Measurements from ENCODE around the gene MAGI3.

MAGI3 gene

GRCh38 chr1:113654883-113655282 is 264.6 kb downstream of the MAGI3 start:
- ChIA-PET CTCF (interaction anchor here (1.1 to 1.8 kb wide), 3 partner anchors 10 to 16 kb away, joined by 3 to 5 read pairs (median 5); no protein-coding TSS in a partner anchor), POLR2A (no interaction called here)
- no peak for TF ChIP-seq CTCF (IDR thresholded peaks at IDR 0.05; ENCODE audit: control extremely low read depth, extremely low read depth, low read depth, missing control alignments)
- no peak for DNase-seq (ENCODE audit: extremely low spot score)

- ChIA-PET CTCF (no interaction called here), POLR2A (no interaction called here)
- no peak for DNase-seq (ENCODE audit: extremely low spot score)
- TF ChIP-seq CTCF (IDR thresholded peaks at IDR 0.05; ENCODE audit: control extremely low read depth, extremely low read depth, low read depth, missing control alignments): no peak
These were observed 266.8 kb downstream of the MAGI3 start for GRCh38 chr1:113657126-113657525.

- ChIA-PET POLR2A (no interaction called here), CTCF (no interaction called here)
- no peak for TF ChIP-seq CTCF (IDR thresholded peaks at IDR 0.05; ENCODE audit: control extremely low read depth, extremely low read depth, low read depth, missing control alignments)
- DNase-seq (ENCODE audit: extremely low spot score): no peak
These were observed 267.3 kb downstream of the MAGI3 start for GRCh38 chr1:113657556-113658063.

DNA sequence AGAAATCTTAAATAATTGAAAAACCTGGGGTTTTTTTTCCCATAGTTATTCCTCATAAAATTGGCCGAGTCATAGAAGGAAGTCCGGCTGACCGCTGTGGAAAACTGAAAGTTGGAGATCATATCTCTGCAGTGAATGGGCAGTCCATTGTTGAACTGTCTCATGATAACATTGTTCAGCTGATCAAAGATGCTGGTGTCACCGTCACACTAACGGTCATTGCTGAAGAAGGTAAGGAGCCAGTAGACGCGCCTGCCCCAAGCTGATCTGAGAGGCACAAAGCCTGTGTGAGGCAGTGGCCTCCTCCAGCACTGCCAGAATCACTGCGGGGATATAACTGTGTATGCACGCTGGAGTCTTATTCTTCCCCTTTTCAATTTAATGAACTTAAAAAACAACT is 268.7 kb downstream of the MAGI3 start:
- DNase-seq (ENCODE audit: extremely low spot score): no peak
- ChIA-PET POLR2A (no interaction called here), CTCF (interaction anchor here (1.1 kb wide), 1 partner anchor 518 kb away, joined by 4 read pairs; no protein-coding TSS in a partner anchor)
- no peak for TF ChIP-seq CTCF (IDR thresholded peaks at IDR 0.05; ENCODE audit: control extremely low read depth, extremely low read depth, low read depth, missing control alignments)

DNA sequence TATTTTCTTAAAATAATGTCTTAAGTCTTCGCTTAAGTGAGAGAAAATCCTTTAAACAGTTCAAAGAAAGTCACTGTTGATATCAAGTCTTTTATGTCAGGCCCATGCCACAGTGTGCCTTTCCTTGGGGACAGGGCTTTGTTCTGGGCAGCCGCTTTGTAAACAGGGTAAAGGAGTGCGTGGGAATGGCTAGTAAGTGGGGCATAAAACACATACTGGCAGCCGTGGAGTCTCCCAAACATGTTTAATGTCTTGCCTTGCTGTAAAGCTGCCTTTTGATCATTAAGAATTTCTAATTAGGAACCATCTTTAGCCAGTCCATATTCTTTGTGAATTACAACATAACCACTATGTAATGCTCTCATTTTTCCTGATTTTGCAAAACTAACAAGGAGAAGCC is 269.2 kb downstream of the MAGI3 start:
- CTCF ChIA-PET: no interaction called here
- TF ChIP-seq CTCF (IDR thresholded peaks at IDR 0.05; ENCODE audit: control extremely low read depth, extremely low read depth, low read depth, missing control alignments): no peak
- POLR2A ChIA-PET: no interaction called here
- no peak for DNase-seq (ENCODE audit: extremely low spot score)

DNA sequence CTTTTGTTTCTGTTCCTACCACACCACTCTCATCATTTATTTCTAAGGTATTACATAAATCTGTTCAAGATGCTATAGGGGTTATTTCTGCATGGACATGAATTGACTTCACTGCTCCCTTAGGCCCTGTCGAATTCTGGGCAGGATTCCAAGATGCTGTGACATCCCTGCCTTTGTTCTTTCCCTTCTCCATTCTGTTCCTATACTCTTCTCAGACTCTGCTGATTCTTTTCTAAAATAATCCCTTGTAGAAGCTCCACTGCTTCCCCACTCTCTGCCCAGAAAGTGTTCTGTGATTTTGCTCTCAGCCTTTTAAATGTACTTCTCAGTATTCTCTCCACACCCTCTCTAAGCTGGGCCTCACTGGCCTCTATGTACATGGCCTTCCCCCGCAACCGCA is 269.8 kb downstream of the MAGI3 start:
- ChIA-PET CTCF (no interaction called here), POLR2A (no interaction called here)
- no peak for DNase-seq (ENCODE audit: extremely low spot score)
- no peak for TF ChIP-seq CTCF (IDR thresholded peaks at IDR 0.05; ENCODE audit: control extremely low read depth, extremely low read depth, low read depth, missing control alignments)

DNA sequence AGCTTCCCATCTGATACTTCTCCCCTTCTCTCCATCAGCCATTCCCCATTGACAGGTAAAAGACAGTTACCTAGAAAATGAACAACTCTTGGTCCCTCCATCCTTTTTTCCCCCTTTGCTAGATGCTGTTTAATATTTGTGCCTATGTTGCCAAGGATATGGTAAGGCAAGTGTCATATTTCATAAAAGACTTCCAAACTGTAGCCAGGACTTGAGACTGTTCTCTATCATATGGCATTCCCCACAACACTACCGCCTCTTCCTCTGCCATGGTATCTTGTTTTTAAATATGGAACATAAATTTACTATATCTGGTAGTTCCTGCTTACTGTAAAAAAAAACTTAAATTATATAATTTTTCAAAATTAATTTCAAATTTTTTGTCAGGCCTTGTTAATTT is 271.8 kb downstream of the MAGI3 start:
- CTCF ChIA-PET: interaction anchor here (0.7 kb wide), 1 partner anchor 9 kb away, joined by 3 read pairs; no protein-coding TSS in a partner anchor
- TF ChIP-seq CTCF (IDR thresholded peaks at IDR 0.05; ENCODE audit: control extremely low read depth, extremely low read depth, low read depth, missing control alignments): no peak
- POLR2A ChIA-PET: no interaction called here
- no peak for DNase-seq (ENCODE audit: extremely low spot score)

Data from GM10248 (cell line).